ENCODE results near the gene SENP6.
"Not testable (repeated sequence)": the region's sequence is repeated elsewhere in the genome, so short reads cannot be mapped to it uniquely, and the experiment has no call there.

SENP6 gene

GRCh38 chr6:75608956-75609533 is 7.4 kb downstream of the SENP6 start:
- no peak for DNase-seq

- DNase-seq, result no peak
These were observed 8.2 kb downstream of the SENP6 start for GRCh38 chr6:75609639-75610590.

- no peak for DNase-seq
These were observed 9.5 kb downstream of the SENP6 start for GRCh38 chr6:75611011-75611701.

- DNase-seq, result no peak
These were observed 10.2 kb downstream of the SENP6 start for GRCh38 chr6:75611702-75612375.

GRCh38 chr6:75612434-75612833 is 10.8 kb downstream of the SENP6 start:
- no peak for DNase-seq

GRCh38 chr6:75613056-75613501 is 11.4 kb downstream of the SENP6 start:
- DNase-seq, result no peak

GRCh38 chr6:75618437-75618836 is 16.8 kb downstream of the SENP6 start:
- DNase-seq, result no peak

GRCh38 chr6:75619230-75619899 is 17.7 kb downstream of the SENP6 start:
- DNase-seq, result no peak

GRCh38 chr6:75620381-75621304 is 19.0 kb downstream of the SENP6 start:
- no peak for DNase-seq

GRCh38 chr6:75621846-75622245 is 20.2 kb downstream of the SENP6 start:
- DNase-seq, result no peak

- no peak for DNase-seq
These were observed 21.8 kb downstream of the SENP6 start for GRCh38 chr6:75623491-75623890.

GRCh38 chr6:75624335-75624734 is 22.7 kb downstream of the SENP6 start:
- DNase-seq, result no peak

GRCh38 chr6:75624988-75625387 is 23.3 kb downstream of the SENP6 start:
- no peak for DNase-seq

- no peak for DNase-seq
These were observed 24.9 kb downstream of the SENP6 start for GRCh38 chr6:75626561-75626960.

- DNase-seq, result not testable (repeated sequence)
These were observed 26.0 kb downstream of the SENP6 start for GRCh38 chr6:75627708-75628107.

- no peak for DNase-seq
These were observed 30.4 kb downstream of the SENP6 start for GRCh38 chr6:75631859-75632635.

GRCh38 chr6:75633045-75633444 is 31.4 kb downstream of the SENP6 start:
- DNase-seq, result no peak

GRCh38 chr6:75642311-75642710 is 40.6 kb downstream of the SENP6 start:
- no peak for DNase-seq

- no peak for DNase-seq
These were observed 41.5 kb downstream of the SENP6 start for GRCh38 chr6:75643173-75643572.

- DNase-seq, result no peak
These were observed 54.8 kb downstream of the SENP6 start for GRCh38 chr6:75656479-75656878.

GRCh38 chr6:75657327-75657726 is 55.6 kb downstream of the SENP6 start:
- no peak for DNase-seq

Data from NCI-H526 (cell line).